ENCODE results near the gene LRRTM4.
"Not testable (repeated sequence)": the region's sequence is repeated elsewhere in the genome, so short reads cannot be mapped to it uniquely, and the experiment has no call there.

Gene LRRTM4

DNA sequence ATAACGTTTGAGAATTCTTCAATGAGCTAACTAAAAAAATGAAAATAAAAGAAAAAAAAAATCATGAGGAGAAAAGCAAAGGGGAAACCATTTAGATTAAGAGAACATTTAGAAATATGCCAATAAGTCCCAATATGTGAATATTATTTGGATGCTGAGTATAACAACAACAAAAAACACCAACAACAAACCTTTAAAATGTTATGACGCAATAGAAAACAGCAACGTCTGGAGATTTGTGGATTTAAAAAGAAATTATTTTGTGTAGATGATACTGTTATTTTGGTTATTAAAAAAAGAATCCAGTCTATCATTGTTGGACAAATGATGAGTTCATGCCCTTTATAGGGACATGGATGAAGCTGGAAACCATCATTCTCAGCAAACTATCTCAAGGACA lies 417.2 kb downstream of the LRRTM4 start:
- no peak for DNase-seq
- intact Hi-C loops (cut with DNase I) = no loop called here

DNA sequence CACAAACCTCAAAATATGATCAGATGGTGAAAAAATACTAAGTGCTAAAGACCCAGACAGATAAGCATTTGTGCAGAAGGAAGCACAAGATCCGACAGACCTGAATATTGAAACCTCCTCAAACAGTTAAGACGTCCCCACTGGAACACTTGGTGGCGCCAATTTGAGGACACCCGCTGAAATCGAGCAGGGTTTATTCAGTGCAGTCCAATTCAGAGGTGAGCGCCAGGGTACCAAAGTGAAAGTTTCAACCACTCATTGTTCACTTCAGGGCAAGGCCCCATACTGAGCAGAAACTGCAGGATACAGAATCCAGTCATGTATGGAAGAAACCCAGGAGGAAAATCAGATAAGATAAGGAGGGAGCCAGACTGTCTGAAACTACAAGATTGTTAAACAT lies 417.6 kb downstream of the LRRTM4 start:
- no peak for DNase-seq
- intact Hi-C loops (cut with DNase I) = no loop called here

- intact Hi-C loops (cut with DNase I) = no loop called here
- no peak for DNase-seq
Observed at GRCh38 chr2:77102927-77103326, 419.2 kb downstream of the LRRTM4 start.

GRCh38 chr2:77101796-77102452 lies 420.3 kb downstream of the LRRTM4 start:
- intact Hi-C loops (cut with DNase I) = no loop called here
- DNase-seq = no peak

- DNase-seq = no peak
- intact Hi-C loops (cut with DNase I) = no loop called here
Observed at GRCh38 chr2:77099961-77100360, 422.2 kb downstream of the LRRTM4 start.

DNA sequence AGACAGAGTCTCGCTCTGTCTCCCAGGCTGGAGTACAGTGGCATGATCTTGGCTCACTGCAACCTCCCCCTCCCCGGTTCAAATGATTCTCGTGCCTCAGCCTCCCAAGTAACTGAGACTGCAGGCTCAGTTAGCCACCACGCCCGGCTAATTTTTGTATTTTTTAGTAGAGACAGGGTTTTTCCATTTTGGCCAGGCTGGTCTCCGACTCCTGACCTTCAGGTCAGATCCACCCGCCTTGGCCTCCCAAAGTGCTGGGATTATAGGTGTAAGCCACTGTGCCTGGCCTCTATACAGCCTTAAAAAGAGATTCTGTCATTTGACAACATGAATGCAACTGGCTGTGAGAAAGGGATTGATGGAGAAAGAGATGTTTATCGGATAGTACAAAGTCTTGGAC lies 426.7 kb downstream of the LRRTM4 start:
- intact Hi-C loops (cut with DNase I); DNase-seq: not testable (repeated sequence)

DNA sequence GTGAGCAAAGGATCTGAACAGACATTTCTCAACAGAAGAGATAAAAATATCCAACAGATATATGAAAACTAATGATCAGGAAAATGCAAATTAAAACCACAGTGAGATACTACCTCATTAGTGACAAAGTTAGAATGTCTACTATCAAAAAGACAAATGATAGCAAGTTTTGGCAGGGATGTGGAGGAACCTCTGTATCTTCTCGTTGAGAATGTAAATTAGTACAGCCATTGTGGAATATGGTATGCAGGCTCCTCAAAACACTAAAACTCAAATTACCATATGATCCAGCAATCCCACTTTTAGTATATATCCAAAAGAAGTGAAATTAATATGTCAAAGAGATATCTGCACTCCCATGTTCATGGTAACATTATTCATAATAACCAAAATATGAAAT lies 427.1 kb downstream of the LRRTM4 start:
- DNase-seq = no peak
- intact Hi-C loops (cut with DNase I) = no loop called here

GRCh38 chr2:77088424-77088823 lies 433.8 kb downstream of the LRRTM4 start:
- intact Hi-C loops (cut with DNase I); DNase-seq: not testable (repeated sequence)

DNA sequence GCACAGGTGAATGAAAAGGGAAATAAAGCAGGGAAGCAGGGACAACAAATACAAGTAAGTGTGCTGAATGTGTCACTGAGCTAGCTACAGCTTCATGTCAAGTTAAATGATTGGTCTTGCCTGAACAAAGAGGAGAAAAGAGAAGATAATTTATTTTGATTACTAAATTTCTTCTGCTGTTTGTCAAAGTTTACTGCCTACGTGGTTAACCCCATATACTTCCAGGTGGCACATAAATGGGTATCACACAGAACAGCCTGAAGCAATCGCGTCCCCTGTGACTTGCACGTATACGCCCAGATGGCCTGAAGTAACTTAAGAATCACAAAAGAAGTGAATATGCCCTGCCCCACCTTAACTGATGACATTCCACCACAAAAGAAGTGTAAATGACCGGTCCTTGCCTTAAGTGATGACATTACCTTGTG lies 434.2 kb downstream of the LRRTM4 start:
- DNase-seq = no peak
- intact Hi-C loops (cut with DNase I) = no loop called here

GRCh38 chr2:77086478-77086877 lies 435.7 kb downstream of the LRRTM4 start:
- no peak for DNase-seq
- intact Hi-C loops (cut with DNase I) = no loop called here

DNA sequence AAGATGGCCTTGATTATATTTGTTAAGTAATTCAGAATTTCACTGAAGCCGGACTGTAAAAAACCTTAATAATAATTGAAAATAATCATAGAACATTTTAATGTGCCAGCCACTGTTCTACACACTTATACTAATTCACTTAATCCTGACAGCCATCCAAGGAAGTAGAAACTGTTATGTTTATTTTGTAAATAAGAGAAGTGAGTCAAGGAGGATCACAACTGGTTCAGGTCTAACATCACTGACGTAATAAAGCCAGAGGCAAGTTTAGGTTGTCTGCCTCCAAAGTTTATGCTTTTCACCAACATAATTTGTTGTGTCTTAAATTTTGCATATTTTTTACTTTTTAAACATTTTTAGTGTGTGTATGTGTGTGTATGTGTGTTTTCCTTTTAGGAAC lies 436.1 kb downstream of the LRRTM4 start:
- intact Hi-C loops (cut with DNase I) = no loop called here
- no peak for DNase-seq

DNA sequence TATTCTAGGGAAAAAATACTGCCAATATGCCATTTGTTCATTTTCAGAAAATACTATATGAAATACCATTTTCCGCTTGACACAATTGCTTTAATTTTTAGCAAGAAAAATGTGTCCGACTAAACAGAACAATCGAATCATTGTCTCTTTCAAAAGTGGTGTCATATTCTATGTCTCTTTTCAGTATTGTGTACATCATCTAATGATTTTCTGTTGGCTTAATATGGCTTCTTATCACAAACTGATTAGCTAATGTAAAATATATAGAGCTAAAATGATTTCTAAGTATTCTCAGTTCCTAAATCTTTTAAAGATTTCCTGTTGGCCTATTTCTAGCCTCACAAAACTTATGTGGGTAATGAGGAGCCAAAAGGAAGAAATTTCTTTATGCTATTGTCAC lies 436.6 kb downstream of the LRRTM4 start:
- no peak for DNase-seq

DNA sequence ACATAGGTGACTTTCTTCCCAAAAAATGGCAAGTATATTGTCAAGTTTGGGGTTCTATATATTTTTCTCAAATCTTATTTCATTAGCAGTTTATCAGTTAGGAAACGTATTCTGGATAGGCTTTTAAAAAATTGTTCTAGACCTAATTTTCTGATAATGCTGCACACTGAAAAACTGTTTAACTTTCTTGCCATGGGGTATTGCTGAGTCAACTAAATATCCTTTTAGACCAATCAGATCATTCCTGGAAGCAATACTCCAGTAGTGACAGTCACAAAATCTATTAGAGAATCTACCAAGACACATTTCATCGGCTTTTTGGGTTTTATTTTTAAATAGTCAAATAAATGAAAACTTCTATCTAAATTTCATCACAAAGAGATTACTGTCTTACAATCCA lies 440.6 kb downstream of the LRRTM4 start:
- intact Hi-C loops (cut with DNase I) = no loop called here
- no peak for DNase-seq

More for the DNA sequence above, 436.6 kb downstream of the LRRTM4 start:
- intact Hi-C loops (cut with DNase I) = no loop called here

DNA sequence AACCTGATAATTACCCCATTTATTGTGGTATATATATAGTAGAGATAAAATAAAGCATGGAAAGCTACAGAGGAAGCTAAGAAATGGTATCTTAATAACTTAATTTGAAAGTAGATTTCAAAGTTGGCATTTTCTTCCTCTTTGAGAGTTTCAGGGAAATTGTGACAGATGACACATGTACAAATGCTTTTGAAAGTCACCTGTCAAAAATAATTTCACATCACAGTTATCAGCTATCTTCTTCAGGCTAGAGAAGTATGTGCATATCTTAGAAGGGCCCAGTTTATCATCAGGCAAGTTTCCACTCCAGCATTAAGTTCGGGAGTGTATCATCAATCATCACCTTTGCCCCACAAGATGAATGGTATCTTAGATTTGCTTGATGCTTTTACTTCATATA lies 457.9 kb downstream of the LRRTM4 start:
- no peak for DNase-seq
- intact Hi-C loops (cut with DNase I) = no loop called here

- DNase-seq = peak in 6 of 42 donors; percentile 1 to 32 (median 6)
- intact Hi-C loops (cut with DNase I) = no loop called here
Observed at GRCh38 chr2:77054938-77055337, 467.2 kb downstream of the LRRTM4 start.

DNA sequence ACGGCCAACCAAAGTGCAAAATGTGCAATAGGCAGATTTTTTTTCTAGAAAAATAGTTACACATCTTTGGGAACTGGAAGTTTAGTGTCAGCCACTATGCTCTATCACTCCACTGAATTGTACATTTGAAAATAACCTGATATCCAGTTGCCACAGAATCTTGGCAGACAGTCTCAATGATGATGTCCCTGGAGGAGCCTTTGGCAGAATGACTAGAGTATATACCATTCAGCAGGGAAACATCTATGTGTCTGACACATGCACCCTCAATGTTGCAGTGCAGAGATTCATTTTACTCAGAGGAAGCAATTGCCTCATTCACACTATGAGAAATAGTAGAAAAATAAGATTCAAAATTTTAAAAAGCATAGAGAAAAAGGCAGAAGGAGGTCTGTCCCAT lies 475.8 kb downstream of the LRRTM4 start:
- DNase-seq = no peak
- intact Hi-C loops (cut with DNase I) = no loop called here

- DNase-seq; intact Hi-C loops (cut with DNase I): not testable (repeated sequence)
Observed at GRCh38 chr2:77045456-77045855, 476.7 kb downstream of the LRRTM4 start.

- intact Hi-C loops (cut with DNase I) = no loop called here
- no peak for DNase-seq
Observed at GRCh38 chr2:77034445-77034844, 487.7 kb downstream of the LRRTM4 start.

- DNase-seq; intact Hi-C loops (cut with DNase I): not testable (repeated sequence)
Observed at GRCh38 chr2:77029237-77029636, 492.9 kb downstream of the LRRTM4 start.

GRCh38 chr2:77028032-77028600 lies 494.1 kb downstream of the LRRTM4 start:
- DNase-seq = peak in 2 of 42 donors; percentile 5 to 12
- intact Hi-C loops (cut with DNase I) = no loop called here

- no peak for DNase-seq
- intact Hi-C loops (cut with DNase I) = no loop called here
Observed at GRCh38 chr2:77025714-77026113, 496.5 kb downstream of the LRRTM4 start.

Measured in head of caudate nucleus (tissue), 42 donors.